ENCODE data around the gene CLIC6.

CLIC6 gene

GRCh38 chr21:34736116-34736874, 67.5 kb downstream of the CLIC6 start:
- no peak for TF ChIP-seq CSDC2 (CRISPR knock-in tag; IDR thresholded peaks at IDR 0.05)
- TF ChIP-seq, protein P1, sequence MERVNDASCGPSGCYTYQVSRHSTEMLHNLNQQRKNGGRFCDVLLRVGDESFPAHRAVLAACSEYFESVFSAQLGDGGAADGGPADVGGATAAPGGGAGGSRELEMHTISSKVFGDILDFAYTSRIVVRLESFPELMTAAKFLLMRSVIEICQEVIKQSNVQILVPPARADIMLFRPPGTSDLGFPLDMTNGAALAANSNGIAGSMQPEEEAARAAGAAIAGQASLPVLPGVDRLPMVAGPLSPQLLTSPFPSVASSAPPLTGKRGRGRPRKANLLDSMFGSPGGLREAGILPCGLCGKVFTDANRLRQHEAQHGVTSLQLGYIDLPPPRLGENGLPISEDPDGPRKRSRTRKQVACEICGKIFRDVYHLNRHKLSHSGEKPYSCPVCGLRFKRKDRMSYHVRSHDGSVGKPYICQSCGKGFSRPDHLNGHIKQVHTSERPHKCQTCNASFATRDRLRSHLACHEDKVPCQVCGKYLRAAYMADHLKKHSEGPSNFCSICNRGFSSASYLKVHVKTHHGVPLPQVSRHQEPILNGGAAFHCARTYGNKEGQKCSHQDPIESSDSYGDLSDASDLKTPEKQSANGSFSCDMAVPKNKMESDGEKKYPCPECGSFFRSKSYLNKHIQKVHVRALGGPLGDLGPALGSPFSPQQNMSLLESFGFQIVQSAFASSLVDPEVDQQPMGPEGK (CRISPR knock-in tag; IDR thresholded peaks at IDR 0.05; ENCODE audit: borderline replicate concordance) = no peak
- TF ChIP-seq ARNTL (CRISPR knock-in tag; IDR thresholded peaks at IDR 0.05; ENCODE audit: borderline replicate concordance, low read depth) = no peak
- TF ChIP-seq CREB5 (CRISPR knock-in tag; IDR thresholded peaks at IDR 0.05; ENCODE audit: low read depth) = no peak
- no peak for TF ChIP-seq GLIS3 (CRISPR knock-in tag; IDR thresholded peaks at IDR 0.05)
- TF ChIP-seq SNAI2 (CRISPR knock-in tag; IDR thresholded peaks at IDR 0.05) = no peak
- TF ChIP-seq ZNF8 (CRISPR knock-in tag; IDR thresholded peaks at IDR 0.05) = no peak
- TF ChIP-seq, protein P2, sequence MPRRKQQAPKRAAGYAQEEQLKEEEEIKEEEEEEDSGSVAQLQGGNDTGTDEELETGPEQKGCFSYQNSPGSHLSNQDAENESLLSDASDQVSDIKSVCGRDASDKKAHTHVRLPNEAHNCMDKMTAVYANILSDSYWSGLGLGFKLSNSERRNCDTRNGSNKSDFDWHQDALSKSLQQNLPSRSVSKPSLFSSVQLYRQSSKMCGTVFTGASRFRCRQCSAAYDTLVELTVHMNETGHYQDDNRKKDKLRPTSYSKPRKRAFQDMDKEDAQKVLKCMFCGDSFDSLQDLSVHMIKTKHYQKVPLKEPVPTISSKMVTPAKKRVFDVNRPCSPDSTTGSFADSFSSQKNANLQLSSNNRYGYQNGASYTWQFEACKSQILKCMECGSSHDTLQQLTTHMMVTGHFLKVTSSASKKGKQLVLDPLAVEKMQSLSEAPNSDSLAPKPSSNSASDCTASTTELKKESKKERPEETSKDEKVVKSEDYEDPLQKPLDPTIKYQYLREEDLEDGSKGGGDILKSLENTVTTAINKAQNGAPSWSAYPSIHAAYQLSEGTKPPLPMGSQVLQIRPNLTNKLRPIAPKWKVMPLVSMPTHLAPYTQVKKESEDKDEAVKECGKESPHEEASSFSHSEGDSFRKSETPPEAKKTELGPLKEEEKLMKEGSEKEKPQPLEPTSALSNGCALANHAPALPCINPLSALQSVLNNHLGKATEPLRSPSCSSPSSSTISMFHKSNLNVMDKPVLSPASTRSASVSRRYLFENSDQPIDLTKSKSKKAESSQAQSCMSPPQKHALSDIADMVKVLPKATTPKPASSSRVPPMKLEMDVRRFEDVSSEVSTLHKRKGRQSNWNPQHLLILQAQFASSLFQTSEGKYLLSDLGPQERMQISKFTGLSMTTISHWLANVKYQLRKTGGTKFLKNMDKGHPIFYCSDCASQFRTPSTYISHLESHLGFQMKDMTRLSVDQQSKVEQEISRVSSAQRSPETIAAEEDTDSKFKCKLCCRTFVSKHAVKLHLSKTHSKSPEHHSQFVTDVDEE (CRISPR knock-in tag; IDR thresholded peaks at IDR 0.05) = no peak
- no peak for TF ChIP-seq ZC3H10 (CRISPR knock-in tag; IDR thresholded peaks at IDR 0.05)
- TF ChIP-seq BACH2 (CRISPR knock-in tag; IDR thresholded peaks at IDR 0.05; ENCODE audit: borderline replicate concordance) = no peak
- no peak for TF ChIP-seq PPARA (CRISPR knock-in tag; IDR thresholded peaks at IDR 0.05; ENCODE audit: borderline replicate concordance)
- no peak for TF ChIP-seq CSRNP3 (CRISPR knock-in tag; IDR thresholded peaks at IDR 0.05)
- TF ChIP-seq ESRRG (CRISPR knock-in tag; IDR thresholded peaks at IDR 0.05) = no peak
- TF ChIP-seq ZFP30 (CRISPR knock-in tag; IDR thresholded peaks at IDR 0.05) = no peak
- TF ChIP-seq, protein P3, sequence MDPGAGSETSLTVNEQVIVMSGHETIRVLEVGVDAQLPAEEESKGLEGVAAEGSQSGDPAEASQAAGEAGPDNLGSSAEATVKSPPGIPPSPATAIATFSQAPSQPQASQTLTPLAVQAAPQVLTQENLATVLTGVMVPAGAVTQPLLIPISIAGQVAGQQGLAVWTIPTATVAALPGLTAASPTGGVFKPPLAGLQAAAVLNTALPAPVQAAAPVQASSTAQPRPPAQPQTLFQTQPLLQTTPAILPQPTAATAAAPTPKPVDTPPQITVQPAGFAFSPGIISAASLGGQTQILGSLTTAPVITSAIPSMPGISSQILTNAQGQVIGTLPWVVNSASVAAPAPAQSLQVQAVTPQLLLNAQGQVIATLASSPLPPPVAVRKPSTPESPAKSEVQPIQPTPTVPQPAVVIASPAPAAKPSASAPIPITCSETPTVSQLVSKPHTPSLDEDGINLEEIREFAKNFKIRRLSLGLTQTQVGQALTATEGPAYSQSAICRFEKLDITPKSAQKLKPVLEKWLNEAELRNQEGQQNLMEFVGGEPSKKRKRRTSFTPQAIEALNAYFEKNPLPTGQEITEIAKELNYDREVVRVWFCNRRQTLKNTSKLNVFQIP (CRISPR knock-in tag; IDR thresholded peaks at IDR 0.05; ENCODE audit: borderline replicate concordance, low read depth) = no peak
- TF ChIP-seq TCF4 (CRISPR knock-in tag; IDR thresholded peaks at IDR 0.05; ENCODE audit: borderline replicate concordance) = no peak
- TF ChIP-seq RARB (CRISPR knock-in tag; IDR thresholded peaks at IDR 0.05) = no peak
- TF ChIP-seq OSR1 (CRISPR knock-in tag; IDR thresholded peaks at IDR 0.05) = no peak
- no peak for TF ChIP-seq ZNF565 (CRISPR knock-in tag; conservative IDR thresholded peaks at IDR 0.05; ENCODE audit: low read depth)
- no peak for TF ChIP-seq ISL1 (CRISPR knock-in tag; IDR thresholded peaks at IDR 0.05)
- no peak for ATAC-seq

DNA sequence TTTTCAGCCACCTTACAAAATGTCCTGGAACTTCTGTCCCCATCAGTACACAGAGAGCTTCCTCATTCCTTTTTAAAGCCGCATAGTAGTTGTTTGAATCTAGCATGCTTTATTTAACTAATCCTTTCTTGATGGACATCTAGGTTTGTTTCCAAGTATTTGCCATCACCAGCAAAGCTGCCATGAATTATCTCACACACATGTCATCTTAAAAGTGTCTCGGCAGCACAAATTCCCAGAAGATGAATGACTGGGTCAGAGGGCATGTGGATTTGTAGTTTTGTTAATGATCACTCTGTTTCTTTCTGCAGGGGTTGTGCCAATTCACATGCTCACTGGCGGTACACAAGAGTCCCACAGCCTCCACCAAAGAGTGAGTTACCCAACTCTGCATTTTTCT, 68.3 kb downstream of the CLIC6 start:
- TF ChIP-seq ZNF70 (CRISPR knock-in tag; IDR thresholded peaks at IDR 0.05) = no peak
- TF ChIP-seq CSRNP3 (CRISPR knock-in tag; IDR thresholded peaks at IDR 0.05) = no peak
- TF ChIP-seq ZFP30 (CRISPR knock-in tag; IDR thresholded peaks at IDR 0.05) = no peak
- no peak for TF ChIP-seq ARNTL (CRISPR knock-in tag; IDR thresholded peaks at IDR 0.05; ENCODE audit: borderline replicate concordance, low read depth)
- TF ChIP-seq CREB5 (CRISPR knock-in tag; IDR thresholded peaks at IDR 0.05; ENCODE audit: low read depth) = no peak
- ATAC-seq = no peak
